NCI-H146 treated with DMSO at 0.1 percent for 48 hours (cell line): Measurements from ENCODE around the gene TSPAN14.
"Not testable (repeated sequence)": the region's sequence is repeated elsewhere in the genome, so short reads cannot be mapped to it uniquely, and the experiment has no call there.

ENCODE experiments used
- DNase-seq: peaks from one replicate; lab custom pipeline; 2025; ENCODE audit not compliant: unreplicated experiment; lab: John Stamatoyannopoulos, UW

TSPAN14 gene

DNA sequence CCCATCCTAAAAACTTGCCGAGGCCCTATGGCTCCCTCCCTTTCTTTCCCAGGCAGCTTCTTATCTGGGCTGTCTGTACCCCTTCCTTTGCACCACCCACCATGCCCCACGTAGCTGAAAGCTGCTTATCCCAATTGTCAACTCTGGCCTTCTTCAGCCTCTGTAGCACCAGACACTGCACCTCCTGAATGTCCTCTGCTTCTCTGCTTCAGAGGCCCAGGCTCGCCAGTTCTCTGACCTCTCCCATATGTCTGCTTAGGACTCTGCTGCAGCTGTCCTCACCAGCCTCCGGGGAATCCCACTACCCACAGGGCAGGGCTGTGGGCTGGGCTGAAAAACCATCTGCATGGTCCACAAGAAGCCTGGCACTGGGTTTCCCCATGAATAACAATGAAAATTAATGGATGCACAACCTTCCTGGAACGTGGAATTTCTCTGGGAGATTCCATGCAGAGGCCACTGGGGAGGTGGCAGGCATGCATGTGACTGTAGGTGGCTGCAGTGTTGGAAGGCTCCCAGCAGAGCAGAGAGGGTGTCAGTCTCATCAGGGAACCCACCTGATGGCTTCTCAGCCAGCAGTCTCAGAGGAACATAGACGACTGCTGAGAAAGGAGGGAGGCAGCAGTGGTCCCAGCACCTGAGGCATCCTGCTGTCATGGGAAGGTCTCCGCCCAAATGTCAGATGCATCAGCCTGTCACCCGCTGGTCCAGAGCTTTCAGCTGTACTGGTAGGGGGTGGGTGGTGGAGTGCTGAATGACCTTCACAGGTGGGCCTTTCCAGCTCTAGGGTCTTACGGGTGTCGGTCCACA, 66.8 kb downstream of the TSPAN14 start:
- no peak for DNase-seq

DNA sequence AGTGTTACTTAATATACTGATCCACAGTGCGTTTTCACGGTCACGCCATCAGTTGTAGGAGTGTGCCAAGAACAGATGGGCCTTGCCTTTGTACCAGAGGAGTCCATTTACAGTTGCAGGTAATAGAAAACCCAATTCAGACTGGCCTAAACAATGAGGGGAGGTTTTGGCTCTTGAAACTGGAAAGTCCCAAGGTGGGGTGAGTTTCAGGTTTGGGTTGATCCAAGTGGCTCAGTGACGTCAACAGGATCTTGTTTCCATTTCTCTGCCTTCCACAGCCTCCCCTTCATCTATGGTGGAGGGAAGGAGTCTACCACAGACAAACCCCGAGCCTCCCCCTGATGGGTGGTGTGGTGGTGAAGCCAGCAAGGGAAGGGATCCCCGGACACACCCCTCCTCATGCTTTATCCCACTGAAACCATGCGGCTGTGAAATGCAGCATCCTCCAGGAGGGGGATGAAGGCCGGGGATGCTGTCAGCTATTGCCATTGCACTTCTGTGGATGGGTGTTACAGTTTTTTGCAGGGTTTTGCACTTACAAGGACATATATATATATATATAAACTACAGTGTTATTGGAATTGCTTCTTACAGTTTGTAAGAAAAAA, 68.8 kb downstream of the TSPAN14 start:
- no peak for DNase-seq

DNA sequence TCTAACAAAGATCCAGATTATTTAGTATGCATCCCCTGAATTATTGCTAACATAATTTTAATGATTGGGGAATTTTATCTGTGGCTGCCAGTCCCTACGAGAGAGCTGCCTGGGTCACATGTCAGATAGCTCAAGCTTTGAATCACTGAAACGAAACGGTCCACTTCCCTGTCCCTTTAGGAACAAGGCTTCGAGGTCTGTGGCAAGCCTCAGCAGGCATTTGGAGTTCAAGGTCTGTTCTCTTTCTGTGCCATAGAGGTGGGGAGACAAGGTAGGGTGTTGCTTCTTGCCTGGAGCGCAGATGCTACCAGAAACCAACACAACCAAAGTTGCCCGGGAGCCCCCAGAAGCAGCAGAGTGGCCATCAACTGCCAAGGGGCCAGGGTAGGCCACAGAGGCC, 69.7 kb downstream of the TSPAN14 start:
- DNase-seq = no peak

DNA sequence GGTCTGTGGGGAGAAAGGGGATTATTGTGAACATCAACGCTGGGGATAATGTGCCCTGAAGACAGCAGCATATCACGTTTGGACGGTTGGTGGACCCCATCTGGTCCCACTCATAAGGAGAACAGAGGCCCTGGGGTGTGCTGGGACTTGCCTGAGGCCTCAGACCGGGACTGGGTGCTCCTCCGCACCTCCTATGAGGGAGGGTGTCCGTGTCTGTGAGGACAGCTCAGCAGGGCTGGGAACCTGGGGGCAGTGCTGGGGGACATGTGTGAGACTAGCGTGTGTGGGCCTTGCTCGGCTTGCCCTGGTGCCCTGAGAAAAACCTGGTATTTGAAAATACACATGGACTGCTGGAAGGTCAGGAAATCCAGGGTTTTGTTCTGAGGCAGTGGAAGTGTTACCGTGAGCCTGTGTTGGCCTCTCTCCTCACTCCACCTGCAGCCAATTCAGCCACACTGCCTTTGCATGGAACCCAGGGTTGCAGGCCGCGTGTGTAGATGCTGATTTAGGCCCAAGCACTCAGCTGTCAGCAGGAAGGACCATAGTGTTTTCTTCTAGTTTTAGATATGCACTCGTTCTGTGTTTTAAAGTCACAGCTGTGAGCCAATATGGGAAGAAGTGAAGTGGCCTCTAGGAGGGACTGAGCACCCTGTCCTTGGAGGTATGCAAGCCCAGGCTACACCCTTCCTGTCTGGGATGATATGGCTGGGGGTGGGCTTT, 70.2 kb downstream of the TSPAN14 start:
- no peak for DNase-seq

DNA sequence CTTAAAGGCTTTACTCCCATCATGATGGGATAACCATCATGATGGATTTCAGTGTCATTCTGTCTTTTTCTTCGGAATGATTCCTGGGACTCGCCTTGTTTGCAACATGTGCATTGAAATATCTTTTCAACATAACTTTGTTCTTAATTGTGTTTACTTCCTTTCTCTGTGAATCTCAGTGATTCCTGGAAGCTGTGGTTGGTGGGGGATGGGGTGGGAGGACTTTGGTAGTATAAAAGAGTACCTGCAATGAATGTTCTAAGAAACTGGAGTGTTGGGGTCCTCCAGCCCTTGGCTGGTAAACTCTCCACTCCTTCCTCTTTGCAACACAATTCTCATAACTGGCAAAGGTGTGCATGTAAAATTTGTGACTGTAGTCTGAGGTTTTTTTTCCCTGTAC, 72.1 kb downstream of the TSPAN14 start:
- no peak for DNase-seq

DNA sequence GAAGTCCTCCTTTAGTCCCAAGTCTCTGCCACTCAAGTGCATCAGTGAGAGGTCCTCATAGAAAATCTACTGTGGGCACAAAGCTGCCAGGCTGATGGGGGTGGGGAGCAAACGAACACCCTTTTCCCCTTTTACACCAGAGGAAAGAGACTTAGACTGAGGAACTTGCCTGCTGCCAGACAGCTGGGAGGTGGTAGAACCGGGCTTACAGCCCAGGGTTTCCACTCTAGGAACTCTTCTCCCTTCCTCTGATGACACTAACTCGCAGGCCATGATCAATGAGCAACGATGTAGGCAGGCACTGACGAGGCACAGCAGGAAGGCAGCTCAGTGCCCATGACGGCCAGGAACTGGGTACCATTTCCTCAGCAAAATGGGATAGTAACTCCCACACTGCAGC, 72.6 kb downstream of the TSPAN14 start:
- no peak for DNase-seq

DNA sequence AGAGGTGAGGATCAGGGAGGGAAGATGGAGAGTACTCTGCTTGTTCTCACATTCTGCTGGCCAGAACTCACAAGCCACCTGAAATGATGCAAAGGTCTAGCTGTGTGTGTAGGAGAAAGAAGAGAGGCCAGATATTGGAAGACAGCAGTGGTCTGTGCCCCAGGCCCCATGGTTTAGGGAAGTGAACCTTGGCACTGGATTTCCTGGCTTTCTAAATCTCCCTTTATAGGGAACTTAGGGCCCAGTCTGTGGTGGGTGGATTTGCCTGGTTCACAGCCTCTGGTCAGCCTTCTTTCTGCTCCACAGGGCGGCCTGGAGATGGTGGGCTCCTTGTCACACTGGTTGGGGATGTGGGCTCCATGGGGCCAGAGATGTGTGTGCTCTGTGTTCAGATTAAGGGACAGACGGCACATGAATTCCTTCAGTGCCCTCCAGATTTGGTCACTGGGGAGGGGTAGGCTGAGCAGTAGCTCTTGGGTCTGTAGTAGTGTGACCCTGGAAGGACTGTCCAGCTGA, 74.1 kb downstream of the TSPAN14 start:
- no peak for DNase-seq

DNA sequence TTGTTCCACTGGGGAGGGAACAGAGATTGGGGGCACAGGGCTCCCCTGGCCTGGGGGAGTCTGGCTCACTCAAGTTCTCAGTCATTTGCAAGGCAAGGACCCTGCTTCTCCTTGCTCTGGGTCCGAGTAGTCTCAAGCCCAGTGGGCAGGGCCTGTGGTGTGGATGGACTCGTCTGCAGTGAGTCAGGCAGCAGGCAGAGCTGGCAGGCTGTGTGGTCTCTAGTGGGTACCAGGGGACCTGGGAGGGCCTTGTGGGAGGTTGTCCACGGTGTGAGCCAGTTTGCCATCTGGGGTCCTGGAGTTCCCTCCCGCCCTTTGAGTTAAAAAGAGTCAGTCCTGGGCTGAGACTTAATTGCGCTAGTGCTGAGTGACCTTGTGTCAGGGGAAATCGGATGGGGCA, 74.8 kb downstream of the TSPAN14 start:
- DNase-seq = no peak

DNA sequence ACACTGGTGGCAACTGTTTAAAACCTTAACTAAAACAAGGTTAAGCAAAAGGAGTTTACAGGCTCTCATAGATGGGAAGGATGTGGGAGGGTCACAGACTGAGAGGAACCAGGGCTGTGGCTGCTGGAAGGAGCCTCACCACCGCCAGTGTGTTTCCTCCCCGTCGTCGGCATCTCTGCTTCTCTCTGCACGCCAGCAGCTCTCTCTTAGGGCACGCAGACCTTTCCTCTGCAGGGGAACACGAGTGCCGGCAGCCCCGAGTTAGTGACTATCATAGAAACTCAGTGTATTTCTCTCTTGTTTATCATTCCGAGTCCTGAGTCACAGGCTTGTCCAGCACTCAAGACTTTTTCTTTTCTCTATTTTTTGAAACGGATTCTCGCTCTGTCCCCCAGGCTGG, 75.5 kb downstream of the TSPAN14 start:
- no peak for DNase-seq

DNA sequence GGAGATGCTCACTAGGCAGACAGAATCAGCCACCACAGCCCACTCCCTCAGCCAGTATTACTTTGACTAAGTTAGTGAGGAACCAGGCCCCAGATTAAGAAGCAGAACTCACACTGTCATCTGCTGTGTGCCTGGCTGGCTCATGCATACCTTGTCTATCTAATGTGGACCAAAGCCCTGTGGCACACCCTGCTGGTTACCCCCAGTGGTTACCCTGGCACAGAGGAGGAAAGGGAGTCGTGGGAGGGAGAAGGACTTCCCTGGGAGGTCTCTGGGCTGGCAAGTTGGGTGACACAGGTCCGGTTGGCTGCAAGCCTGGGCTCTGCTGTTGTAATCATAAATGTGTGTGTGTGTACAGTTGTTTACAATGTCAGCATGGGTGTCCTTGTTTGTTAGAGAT, 76.1 kb downstream of the TSPAN14 start:
- DNase-seq = no peak

DNA sequence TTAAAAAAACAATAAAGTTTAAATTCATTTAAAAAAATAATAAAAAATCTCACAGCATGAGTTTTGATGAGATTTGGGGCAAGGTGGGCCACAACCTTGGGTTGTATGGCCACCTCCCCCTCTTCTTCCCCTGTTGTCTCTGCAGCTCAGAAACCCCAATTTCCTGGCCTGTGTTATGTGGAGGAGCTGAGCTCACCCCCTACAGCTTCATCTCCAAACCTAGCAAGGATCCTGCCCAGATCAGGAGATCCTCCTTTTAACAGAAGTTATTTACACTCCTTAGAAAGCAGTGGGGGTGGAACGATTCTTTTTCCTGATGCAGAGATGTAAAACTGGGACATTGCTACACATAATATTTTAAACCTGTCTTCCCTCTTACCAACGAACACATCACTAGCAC, 76.7 kb downstream of the TSPAN14 start:
- DNase-seq = no peak

DNA sequence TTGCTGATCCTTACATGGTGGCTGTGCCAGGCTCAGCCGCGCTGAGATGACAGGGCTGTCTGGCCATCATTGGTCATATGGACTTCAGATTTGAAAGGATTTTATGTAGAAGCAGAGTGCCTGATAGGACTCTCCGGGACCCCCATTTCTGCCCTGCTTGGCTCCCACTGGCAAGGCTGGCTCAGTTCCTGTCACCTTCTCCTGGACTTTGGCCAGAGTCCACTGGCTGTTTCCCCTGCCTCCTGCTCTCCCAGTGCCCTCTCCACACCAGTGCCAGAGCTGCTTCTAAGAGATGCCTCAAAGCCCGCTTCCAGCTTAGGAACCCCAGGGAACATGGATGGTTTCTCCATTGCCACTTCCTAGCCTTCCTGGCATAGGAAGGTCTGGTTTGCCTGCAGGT, 78.5 kb downstream of the TSPAN14 start:
- no peak for DNase-seq

DNA sequence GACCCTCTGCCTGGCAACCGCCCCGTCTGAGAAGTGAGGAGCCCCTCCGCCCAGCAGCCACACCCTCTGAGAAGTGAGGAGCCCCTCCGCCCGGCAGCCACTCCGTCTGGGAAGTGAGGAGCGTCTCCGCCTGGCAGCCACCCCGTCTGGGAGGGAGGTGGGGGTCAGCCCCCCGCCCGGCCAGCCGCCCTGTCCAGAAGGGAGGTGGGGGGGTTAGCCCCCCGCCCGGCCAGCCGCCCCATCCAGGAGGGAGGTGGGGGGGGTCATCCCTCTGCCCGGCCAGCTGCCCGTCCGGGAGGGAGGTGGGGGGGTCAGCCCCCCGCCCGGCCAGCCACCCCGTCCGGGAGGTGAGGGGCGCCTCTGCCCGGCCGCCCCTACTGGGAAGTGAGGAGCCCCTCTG, 79.9 kb downstream of the TSPAN14 start:
- not testable (repeated sequence) for DNase-seq

DNA sequence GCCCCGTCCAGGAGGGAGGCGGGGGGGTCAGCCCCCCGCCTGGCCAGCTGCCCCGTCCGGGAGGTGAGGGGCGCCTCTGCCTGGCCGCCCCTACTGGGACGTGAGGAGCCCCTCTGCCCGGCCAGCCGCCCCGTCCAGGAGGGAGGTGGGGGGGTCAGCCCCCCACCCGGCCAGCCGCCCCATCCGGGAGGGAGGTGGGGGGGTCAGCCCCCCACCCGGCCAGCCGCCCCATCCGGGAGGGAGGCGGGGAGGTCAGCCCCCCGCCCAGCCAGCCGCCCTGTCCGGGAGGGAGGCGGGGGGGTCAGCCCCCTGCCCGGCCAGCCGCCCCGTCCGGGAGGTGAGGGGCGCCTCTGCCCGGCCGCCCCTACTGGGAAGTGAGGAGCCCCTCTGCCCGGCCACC, 80.5 kb downstream of the TSPAN14 start:
- not testable (repeated sequence) for DNase-seq

DNA sequence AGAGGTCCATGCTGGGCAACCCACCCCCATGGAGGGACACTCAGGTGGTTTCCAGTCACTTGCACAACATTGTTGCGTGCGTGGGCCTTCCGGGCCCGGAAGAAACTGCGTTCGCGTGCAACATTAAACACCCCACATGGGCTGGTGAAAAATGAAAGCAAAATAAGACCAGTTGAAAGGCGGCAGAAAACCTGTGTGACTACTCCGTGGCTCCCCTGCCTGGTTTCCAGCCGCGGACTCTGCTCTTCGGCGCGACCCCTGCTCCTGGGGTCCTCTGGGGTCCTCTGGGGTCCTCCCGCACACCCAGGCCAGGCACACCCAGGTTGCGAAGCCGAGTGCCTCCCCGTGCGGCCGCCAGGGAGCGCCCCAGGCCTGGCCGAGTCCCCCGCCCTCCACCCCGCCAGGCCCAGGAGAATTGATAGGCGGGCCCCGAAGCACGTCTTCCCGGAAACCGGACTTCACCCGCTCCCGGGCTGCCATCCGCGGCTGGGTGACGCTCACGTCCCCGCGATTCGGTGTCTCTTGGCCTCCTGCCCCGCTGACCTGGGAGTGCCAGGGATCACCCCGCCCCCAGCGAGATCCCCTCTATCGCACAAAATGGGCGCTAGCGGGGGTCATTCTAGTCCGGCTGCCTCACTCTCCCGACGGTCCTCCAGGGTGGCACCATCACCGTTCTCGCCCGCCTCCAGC, 81.7 kb downstream of the TSPAN14 start:
- no peak for DNase-seq

DNA sequence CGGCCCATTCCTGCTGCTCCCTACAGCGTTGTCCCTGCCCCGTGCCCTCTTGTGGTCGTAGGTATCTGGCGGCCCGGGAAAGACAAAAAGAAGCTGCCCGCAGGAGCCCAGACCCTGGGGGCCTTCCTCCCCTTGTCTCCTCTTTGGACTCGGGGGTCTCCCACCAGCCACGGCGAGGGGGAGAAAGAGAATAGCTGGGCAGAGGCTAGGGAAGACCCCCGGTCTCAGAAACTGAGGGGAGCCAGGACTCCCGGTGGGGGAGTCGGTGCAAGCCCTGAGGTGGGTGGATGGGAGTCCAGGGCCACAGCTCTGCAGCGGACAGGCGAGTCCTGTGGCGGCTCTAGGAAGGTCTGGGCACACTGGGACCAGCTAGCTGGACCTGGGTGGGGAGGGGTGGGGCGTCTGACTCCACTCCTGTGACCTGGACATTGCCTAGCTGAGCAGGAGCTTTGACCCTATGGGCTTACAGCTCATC, 82.3 kb downstream of the TSPAN14 start:
- DNase-seq = no peak

DNA sequence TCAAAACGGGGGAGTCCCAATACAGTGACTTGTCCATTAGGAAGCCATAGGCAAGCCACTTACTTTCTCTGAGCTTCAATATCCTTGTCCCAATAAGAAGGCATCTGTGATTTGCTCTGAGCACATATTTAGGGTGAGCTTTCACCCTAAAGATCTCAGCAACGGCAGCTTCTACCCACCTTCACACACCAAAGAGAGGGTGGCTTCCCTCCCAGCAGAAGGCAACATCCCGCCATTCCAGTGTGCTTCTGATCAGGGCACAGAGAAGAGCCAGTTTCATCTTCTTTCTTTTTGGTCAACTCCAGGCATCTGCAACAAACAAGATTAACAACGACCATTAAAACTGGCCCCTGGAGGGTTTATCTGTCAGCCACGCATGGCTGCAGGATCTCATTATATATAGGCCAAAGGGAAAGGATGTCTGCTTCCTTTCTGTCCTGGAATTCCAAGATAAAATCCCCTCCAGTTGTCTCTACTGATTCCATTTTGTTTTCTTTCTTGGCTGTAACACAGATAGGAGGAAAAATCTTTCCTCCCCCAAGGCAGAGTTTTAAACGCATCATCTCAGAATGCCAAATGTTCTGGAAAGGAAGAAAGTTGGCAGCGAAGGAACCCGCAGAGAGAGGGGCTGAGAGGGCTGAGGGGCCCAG, 83.1 kb downstream of the TSPAN14 start:
- DNase-seq = no peak

DNA sequence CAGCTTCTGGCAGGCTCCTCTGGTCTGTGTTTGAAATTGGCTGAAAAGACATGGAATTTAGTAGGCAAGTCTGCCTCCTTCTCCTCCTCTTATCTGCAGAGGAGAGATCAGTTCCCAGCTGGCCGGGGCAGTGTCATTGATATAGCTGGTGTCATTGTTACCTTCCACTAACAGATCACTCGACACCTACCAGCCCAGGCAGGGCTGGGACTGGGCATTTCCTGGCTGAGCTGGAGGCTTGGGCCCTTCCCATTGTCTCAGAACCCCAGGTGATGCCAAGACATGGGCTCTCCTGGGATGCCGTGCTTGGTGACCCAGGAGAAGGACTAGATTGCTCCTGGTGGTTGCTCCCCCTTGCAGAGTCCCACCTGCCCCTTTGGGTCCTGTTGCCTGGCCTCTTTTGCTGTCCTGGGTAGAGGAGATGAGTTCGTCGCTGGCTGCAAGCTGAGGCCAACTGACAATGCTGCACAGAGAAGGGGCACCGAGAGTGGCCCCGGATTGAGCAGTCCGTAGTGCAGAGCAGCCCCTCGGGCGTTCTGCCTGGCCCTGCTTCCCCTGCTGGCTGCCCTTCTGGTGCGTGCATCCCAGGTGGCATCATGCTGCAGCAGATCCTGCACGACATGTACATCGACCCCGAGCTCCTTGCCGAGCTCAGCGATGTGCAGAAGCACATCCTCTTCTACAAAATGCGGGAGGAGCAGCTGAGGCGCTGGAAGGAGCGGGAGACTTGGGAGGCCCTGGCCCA, 83.8 kb downstream of the TSPAN14 start, which contains the start of gene SH2D4B:
Gene SH2D4B, plus strand, starts transcription at position 167 of the 745 bp plus-strand sequence. Its CDS starts 430 bp downstream, at position 597.
- no peak for DNase-seq

DNA sequence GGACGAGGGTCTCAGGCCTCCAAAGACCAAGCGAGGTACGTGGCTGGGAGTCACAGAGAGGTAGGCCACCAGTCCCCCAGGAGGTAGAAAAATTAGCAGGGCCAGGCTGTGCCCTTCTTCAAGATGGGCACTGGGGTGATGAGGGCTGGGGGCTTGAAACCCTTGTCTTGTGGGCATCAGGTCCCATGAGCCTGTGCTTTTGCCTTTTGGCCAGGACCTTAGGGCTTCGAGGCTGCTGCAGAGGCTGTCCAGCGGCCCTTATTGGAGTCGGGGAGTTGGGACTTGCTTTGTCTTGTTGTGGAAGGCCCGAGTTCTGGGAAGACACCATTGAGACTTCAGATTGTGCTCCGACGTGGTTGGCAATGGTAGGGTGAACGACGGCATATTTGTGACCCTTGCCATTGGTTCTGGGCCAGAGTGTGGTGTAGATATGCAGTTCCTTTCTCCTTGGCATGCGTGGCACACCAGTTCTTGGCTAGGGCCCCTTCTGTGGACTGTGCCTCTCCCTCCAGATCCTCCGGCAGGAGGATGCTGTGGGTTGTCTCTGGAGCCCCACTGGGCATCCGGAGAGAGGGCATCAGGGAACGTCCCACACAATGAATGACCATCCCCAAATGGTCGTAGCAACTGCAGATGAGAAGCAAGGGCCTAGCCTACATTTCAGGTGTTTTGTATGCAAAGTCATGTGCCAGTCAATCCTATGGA, 84.5 kb downstream of the TSPAN14 start:
- DNase-seq = no peak
